Testis (tissue), 5 donors: ENCODE measurements around the gene LPCAT2. TPM values are rescaled to one million over a fixed set of nuclear protein-coding genes. Genes with fewer than 3 reads are reported as not detected.

ENCODE experiments used
- DNase-seq: peaks from one replicate; pipeline ENCODE4 v3.0.0-alpha.2; 2019
- H3K27ac ChIP-seq, 2 donors: fragments of 200-600 bp; sonication (generic); one replicate each; pipeline ENCODE4 v1.5.1; 2019
- H3K27me3 ChIP-seq: fragments of 200-600 bp; sonication (generic); one replicate; pipeline ENCODE4 v1.5.1; 2019
- H3K36me3 ChIP-seq: fragments of 200-600 bp; sonication (generic); one replicate; pipeline ENCODE4 v1.5.1; 2017; ENCODE audit warnings: low read depth; ENCODE audit errors: missing control alignments
- H3K4me1 ChIP-seq: fragments of 200-600 bp; sonication (generic); one replicate; pipeline ENCODE4 v1.5.1; 2019
- H3K4me3 ChIP-seq, 2 donors: fragments of 200-600 bp; sonication (generic); one replicate each; pipeline ENCODE4 v1.5.1; 2017 to 2019
- H3K9me3 ChIP-seq: fragments of 200-600 bp; sonication (generic); one replicate; pipeline ENCODE4 v1.5.1; 2017
- POLR2A ChIP-seq: fragments of 450-650 bp; IDR thresholded peaks from one replicate; pipeline ENCODE4 v1.6.1; 2017; ENCODE audit warnings: antibody characterized with exemption, mild to moderate bottlenecking, moderate library complexity
- WGBS, 2 donors: methylation state at CpG; one replicate each; pipeline ENCODE4 v1.1.5; 2018; 5-methylcytosine and 5-hydroxymethylcytosine counted together
- intact Hi-C: fragments of 100-400 bp; cut with DNase I; formaldehyde crosslinking; loops from one replicate; pipeline ENCODE4 v1.15.1; 2023; ENCODE audit warnings: low total_unique reads
- long read RNA-seq, 2 donors: transcript quantifications; one replicate each; lab custom pipeline, GENCODE V29; 2026
- polyA plus RNA-seq: library from polyadenylated mRNA; stranded (reverse); fragments of 350-450 nt; fragmentation: Illumina TruSeq; extraction: RNeasy Lipid Tissue Mini Kit (QIAGEN cat#74804); gene quantifications from one replicate; pipeline ENCODE4 v1.2.3, GENCODE V29; 2014; ENCODE audit warnings: low read depth, low replicate concordance; ENCODE audit not compliant: insufficient read depth
- total RNA-seq, 2 donors: library from RNA; depleted of rRNA; stranded (reverse); fragments of >200 nt; gene quantifications; one replicate each; pipeline ENCODE4 v1.2.3, GENCODE V29; 2016
- TF ChIP-seq, protein P1 (sequence below), 3 experiments: fragments of 450-650 bp in 2 of 3; fragments of 200-600 bp in 1 of 3; sonication (generic) in 1 of 3; IDR thresholded peaks; one replicate each; pipeline ENCODE4 v1.5.1; 2016 to 2019; ENCODE audit warnings: antibody characterized with exemption in 3 of 3, mild to moderate bottlenecking in 2 of 3, moderate library complexity in 1 of 3

The LPCAT2 gene, protein sequence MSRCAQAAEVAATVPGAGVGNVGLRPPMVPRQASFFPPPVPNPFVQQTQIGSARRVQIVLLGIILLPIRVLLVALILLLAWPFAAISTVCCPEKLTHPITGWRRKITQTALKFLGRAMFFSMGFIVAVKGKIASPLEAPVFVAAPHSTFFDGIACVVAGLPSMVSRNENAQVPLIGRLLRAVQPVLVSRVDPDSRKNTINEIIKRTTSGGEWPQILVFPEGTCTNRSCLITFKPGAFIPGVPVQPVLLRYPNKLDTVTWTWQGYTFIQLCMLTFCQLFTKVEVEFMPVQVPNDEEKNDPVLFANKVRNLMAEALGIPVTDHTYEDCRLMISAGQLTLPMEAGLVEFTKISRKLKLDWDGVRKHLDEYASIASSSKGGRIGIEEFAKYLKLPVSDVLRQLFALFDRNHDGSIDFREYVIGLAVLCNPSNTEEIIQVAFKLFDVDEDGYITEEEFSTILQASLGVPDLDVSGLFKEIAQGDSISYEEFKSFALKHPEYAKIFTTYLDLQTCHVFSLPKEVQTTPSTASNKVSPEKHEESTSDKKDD
- total RNA-seq = 10 to 100 TPM in 1 of 2 donors, 1 to 10 TPM in 1; 6.9 to 12.0 TPM
- 8.5 TPM for polyA plus RNA-seq
- long read RNA-seq, donor 1, full-length matches to known transcripts = 2 of 2 reads
- long read RNA-seq, donor 1, partial matches to known transcripts = 0 of 2 reads
- long read RNA-seq, donor 1, other reads (novel, unspliced or antisense) = 0 of 2 reads
- long read RNA-seq, donor 2, full-length matches to known transcripts = 4 of 4 reads
- long read RNA-seq, donor 2, partial matches to known transcripts = 0 of 4 reads
- long read RNA-seq, donor 2, other reads (novel, unspliced or antisense) = 0 of 4 reads

DNA sequence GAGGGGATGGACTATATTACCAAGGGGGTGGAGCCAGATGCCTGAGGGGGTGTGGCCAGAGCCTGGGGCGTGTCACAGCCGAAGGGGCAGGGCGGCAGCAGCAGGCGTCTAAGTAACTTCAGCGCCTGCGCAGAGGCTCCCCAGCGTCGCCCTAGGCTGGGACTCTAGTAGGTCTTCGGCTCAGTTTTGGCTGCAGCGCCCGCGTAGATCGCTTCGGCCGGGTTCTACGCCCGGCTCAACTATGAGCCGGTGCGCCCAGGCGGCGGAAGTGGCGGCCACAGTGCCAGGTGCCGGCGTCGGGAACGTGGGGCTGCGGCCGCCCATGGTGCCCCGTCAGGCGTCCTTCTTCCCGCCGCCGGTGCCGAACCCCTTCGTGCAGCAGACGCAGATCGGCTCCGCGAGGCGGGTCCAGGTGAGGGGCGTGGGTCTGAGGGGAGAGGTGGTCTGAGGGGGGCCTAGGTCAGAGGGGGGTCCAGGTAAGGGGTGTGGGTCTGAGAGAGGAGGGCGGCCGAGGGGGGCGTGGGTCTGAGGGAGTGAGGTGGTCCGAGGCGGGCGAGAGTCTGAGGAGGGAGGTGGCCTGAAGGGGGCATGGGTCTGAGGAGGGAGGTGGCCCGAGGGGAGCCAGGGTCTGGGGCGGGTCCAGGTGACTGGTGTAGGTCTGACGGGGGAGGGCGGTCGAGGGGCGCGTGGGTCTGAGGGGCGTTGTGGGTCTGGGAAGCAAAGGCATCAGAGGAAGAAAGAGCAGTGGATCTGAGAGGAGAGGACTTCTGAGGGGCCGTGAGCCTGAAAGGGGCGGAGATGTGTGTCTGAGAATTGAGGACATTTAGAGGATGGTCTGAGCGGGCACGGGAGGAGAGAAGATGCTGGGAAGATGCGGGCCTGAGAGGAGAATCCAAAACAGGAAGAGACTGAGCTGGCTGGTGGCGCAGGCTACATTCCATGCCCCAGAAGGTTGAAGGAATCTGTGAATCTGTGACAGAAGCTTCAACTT is at the start of gene LPCAT2:
Gene LPCAT2 (plus strand): TSS at position 132 of the 991 bp plus-strand sequence. CDS start 110 bp downstream, at position 242.
- H3K4me3 ChIP-seq = peak within 1 kb of the TSS; percentile 75 to 79
- intact Hi-C loops = no loop called here
- WGBS, 2 donors = 3% methylated on average over 34 to 61 of the region's 61 CpGs
- peak; percentile 94 for DNase-seq
- H3K27me3 ChIP-seq = no peaks in the 10 kb centered on the region
- H3K4me1 ChIP-seq = no peaks in the 10 kb centered on the region
- peak within 1 kb of the TSS; percentile 47 to 73 for H3K27ac ChIP-seq
- no peaks in the 10 kb centered on the region for H3K9me3 ChIP-seq
- TF ChIP-seq, protein P1, sequence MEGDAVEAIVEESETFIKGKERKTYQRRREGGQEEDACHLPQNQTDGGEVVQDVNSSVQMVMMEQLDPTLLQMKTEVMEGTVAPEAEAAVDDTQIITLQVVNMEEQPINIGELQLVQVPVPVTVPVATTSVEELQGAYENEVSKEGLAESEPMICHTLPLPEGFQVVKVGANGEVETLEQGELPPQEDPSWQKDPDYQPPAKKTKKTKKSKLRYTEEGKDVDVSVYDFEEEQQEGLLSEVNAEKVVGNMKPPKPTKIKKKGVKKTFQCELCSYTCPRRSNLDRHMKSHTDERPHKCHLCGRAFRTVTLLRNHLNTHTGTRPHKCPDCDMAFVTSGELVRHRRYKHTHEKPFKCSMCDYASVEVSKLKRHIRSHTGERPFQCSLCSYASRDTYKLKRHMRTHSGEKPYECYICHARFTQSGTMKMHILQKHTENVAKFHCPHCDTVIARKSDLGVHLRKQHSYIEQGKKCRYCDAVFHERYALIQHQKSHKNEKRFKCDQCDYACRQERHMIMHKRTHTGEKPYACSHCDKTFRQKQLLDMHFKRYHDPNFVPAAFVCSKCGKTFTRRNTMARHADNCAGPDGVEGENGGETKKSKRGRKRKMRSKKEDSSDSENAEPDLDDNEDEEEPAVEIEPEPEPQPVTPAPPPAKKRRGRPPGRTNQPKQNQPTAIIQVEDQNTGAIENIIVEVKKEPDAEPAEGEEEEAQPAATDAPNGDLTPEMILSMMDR (IDR thresholded peaks at IDR 0.05) = no peak
- no peak for TF ChIP-seq POLR2A
- H3K36me3 ChIP-seq = no peaks in the 10 kb centered on the region

DNA sequence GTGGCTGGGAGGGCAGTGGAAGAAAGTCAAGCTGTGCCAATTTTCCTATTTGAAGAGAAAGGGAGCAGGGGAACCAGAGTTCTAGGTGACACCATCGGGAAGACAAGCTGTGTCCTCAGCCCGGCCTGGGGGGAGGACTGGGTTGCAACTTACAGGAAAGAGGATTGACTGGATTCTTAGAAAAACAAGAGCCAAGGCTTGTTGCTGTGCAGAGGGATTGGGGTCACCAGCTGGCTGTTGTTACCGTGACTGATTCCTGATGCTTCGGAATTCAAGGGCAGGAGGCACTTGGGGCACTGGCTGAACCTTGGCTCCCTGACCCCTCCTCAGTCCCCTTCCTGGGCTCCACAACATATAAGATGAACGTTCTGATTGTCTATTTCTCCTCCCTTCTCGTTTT is 46.6 kb upstream of the LPCAT2 start:
- H3K4me3 ChIP-seq = no peak overlapping the region
- intact Hi-C loops = loop anchor here (5.0 kb wide), 1 partner anchor 240 kb away; no protein-coding TSS in a partner anchor
- DNase-seq = no peak
- H3K9me3 ChIP-seq = no peaks in the 10 kb centered on the region
- no peaks in the 10 kb centered on the region for H3K4me1 ChIP-seq
- no peaks in the 10 kb centered on the region for H3K27me3 ChIP-seq
- TF ChIP-seq POLR2A = no peak
- WGBS, 2 donors = 67 to 74% methylated on average over 6 of the region's 6 CpGs
- H3K27ac ChIP-seq = no peak overlapping the region
- no peaks in the 10 kb centered on the region for H3K36me3 ChIP-seq

DNA sequence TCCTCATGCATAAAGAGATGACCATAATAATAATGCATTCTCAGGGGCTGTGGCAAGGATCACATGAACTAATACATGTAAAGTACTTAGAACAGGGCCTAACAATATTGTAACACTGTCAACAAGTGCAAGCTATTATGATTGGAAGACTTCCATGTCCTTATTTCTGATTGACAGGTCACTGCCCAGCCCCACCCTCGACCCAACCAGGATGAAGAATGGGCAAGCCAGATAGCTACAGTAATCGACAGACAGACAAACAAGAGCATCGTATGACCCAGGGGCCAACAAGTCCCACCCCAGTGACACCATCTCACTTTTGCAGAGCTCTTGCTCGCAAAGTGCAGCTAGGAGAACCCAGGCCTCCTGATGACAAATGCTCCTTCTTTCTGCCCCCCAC is 44.5 kb upstream of the LPCAT2 start:
- Histone ChIP-seq H3K9me3 (no peaks in the 10 kb centered on the region), H3K4me3 (no peak overlapping the region), H3K27ac (no peak overlapping the region), H3K36me3 (no peaks in the 10 kb centered on the region), H3K27me3 (no peaks in the 10 kb centered on the region), H3K4me1 (no peaks in the 10 kb centered on the region)
- no peak for TF ChIP-seq POLR2A
- TF ChIP-seq, protein P1 (IDR thresholded peaks at IDR 0.05) = no peak
- DNase-seq = no peak
- intact Hi-C loops = loop anchor here (5.0 kb wide), 1 partner anchor 238 kb away; no protein-coding TSS in a partner anchor
- WGBS, 2 donors = 41 to 52% methylated on average over 4 of the region's 4 CpGs

DNA sequence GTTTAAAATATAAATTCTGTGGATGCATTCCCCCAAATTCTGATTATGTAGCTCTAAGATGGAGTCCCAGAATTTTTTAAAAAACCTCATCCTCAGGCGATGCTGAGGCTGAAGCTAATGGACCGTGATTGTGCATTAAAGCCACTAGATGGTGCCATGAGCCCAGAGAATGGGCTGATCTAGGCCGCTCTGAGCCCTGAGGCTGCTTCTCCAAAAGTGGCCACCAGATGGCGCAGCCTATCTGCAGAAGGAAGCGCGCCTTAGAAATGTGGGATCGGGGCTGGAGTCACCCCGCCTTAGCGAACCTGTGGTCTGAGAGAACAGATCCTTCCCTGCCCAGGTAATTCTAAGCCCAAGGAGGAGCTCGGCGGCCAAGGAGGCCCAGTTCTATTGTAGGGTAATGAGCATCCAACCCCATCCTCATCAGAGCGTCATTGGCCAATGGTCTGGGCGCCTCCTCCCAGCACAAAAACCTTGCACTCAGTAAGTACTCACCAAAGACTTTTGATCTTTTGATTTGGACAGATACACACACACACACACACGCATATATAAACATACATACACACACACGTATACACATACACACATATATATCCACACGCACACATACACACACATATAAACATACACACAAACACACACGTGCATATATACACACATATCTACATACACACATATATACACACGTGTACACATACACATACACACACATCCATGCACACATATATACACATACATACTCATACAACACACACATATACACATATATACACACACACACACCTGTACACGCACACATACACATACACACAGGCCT is 43.6 kb upstream of the LPCAT2 start:
- Histone ChIP-seq H3K27ac (no peak overlapping the region), H3K4me1 (no peaks in the 10 kb centered on the region), H3K27me3 (no peaks in the 10 kb centered on the region), H3K36me3 (no peaks in the 10 kb centered on the region), H3K4me3 (no peak overlapping the region), H3K9me3 (no peaks in the 10 kb centered on the region)
- intact Hi-C loops = loop anchor here (5.0 kb wide), 1 partner anchor 77 kb away; no protein-coding TSS in a partner anchor
- 25 to 27% methylated on average over 19 of the region's 19 CpGs for WGBS, 2 donors
- DNase-seq = peak; percentile 97
- TF ChIP-seq, protein P1 (IDR thresholded peaks at IDR 0.05) = peak; percentile 99 to 100 (median 100)
- TF ChIP-seq POLR2A = no peak
